Neuronal stem cell (in vitro differentiated cells): ENCODE data around the gene BICD1.
"Not testable (repeated sequence)": the region's sequence is repeated elsewhere in the genome, so short reads cannot be mapped to it uniquely, and the experiment has no call there.

ENCODE experiments used
- DNase-seq: peaks from one replicate; pipeline ENCODE4 v3.0.0-alpha.2; 2013; ENCODE audit warnings: low spot score
- H2AFZ ChIP-seq: one replicate; pipeline ENCODE4 v1.6.1; 2013; ENCODE audit warnings: mild to moderate bottlenecking, low read length, inconsistent platforms
- H2AK5ac ChIP-seq: 2 replicates; pipeline ENCODE4 v1.6.1; 2013; ENCODE audit warnings: low read depth, mild to moderate bottlenecking, inconsistent platforms, low read length, moderate library complexity, mixed read lengths
- H2BK120ac ChIP-seq: 2 replicates; pipeline ENCODE4 v1.6.1; 2013; ENCODE audit warnings: low read depth, mild to moderate bottlenecking, inconsistent platforms, low read length, moderate library complexity, mixed read lengths
- H2BK12ac ChIP-seq: one replicate; pipeline ENCODE4 v1.6.1; 2013; ENCODE audit warnings: low read length, inconsistent platforms
- H2BK15ac ChIP-seq: 2 replicates; pipeline ENCODE4 v1.6.1; 2013; ENCODE audit warnings: mild to moderate bottlenecking, low read length, inconsistent platforms, mixed read lengths
- H2BK5ac ChIP-seq: one replicate; pipeline ENCODE4 v1.6.1; 2013; ENCODE audit warnings: inconsistent platforms, mild to moderate bottlenecking, low read length, moderate library complexity
- H3K14ac ChIP-seq: one replicate; pipeline ENCODE4 v1.6.1; 2013; ENCODE audit warnings: low read length, inconsistent platforms
- H3K18ac ChIP-seq: 2 replicates; pipeline ENCODE4 v1.6.1; 2013; ENCODE audit warnings: low read length, inconsistent platforms
- H3K23ac ChIP-seq: 2 replicates; pipeline ENCODE4 v1.6.1; 2013; ENCODE audit warnings: low read depth, mild to moderate bottlenecking, mixed read lengths, low read length, inconsistent platforms; ENCODE audit not compliant: poor library complexity
- H3K27ac ChIP-seq: replicated peaks from 3 replicates; pipeline ENCODE4 v1.5.1; 2013; ENCODE audit warnings: low read length, inconsistent platforms
- H3K27me3 ChIP-seq, 3 experiments: 2 replicates each; pipeline ENCODE4 v1.6.1; 2013; ENCODE audit warnings: low read length in 3 of 3, mild to moderate bottlenecking in 2 of 3, inconsistent platforms in 1 of 3, low read depth in 1 of 3, mixed read lengths in 1 of 3, moderate library complexity in 1 of 3; ENCODE audit not compliant: control insufficient read depth in 3 of 3, insufficient read depth in 3 of 3
- H3K36me3 ChIP-seq, 2 donors: replicated peaks in 1 of 2; 2 replicates each; pipeline ENCODE4 v1.6.1; 2013; ENCODE audit warnings: low read length in 2 of 2; ENCODE audit not compliant: control insufficient read depth in 2 of 2, insufficient read depth in 2 of 2
- H3K4ac ChIP-seq: 2 replicates; pipeline ENCODE4 v1.6.1; 2013; ENCODE audit warnings: inconsistent platforms, mild to moderate bottlenecking, low read length, moderate library complexity
- H3K4me1 ChIP-seq, 2 donors: 1 replicate in 1 of 2; 2 replicates in 1 of 2; pipeline ENCODE4 v1.6.1; 2013; ENCODE audit warnings: low read length in 2 of 2, low read depth in 1 of 2; ENCODE audit not compliant: control insufficient read depth in 2 of 2, insufficient read depth in 1 of 2
- H3K4me2 ChIP-seq: one replicate; pipeline ENCODE4 v1.6.1; 2013; ENCODE audit warnings: mild to moderate bottlenecking, low read length, inconsistent platforms; ENCODE audit not compliant: insufficient read depth, poor library complexity, severe bottlenecking
- H3K4me3 ChIP-seq, 2 donors: 2 replicates each; pipeline ENCODE4 v1.5.1; 2013; ENCODE audit warnings: low read length in 2 of 2, mild to moderate bottlenecking in 2 of 2, inconsistent platforms in 1 of 2, moderate library complexity in 1 of 2
- H3K79me1 ChIP-seq: one replicate; pipeline ENCODE4 v1.6.1; 2013; ENCODE audit warnings: low read depth, mild to moderate bottlenecking, inconsistent platforms, low read length, moderate library complexity
- H3K9ac ChIP-seq: one replicate; pipeline ENCODE4 v1.6.1; 2013; ENCODE audit warnings: mild to moderate bottlenecking, low read depth, low read length, inconsistent platforms; ENCODE audit not compliant: poor library complexity
- H3K9me3 ChIP-seq, 2 donors: replicated peaks in 1 of 2; 2 replicates each; pipeline versions ENCODE3 to v1.6.1; 2013; ENCODE audit warnings: low read length in 2 of 2, mild to moderate bottlenecking in 2 of 2, inconsistent platforms in 1 of 2, low read depth in 1 of 2, mixed read lengths in 1 of 2, moderate library complexity in 1 of 2; ENCODE audit not compliant: control insufficient read depth in 2 of 2, insufficient read depth in 1 of 2
- H4K8ac ChIP-seq: one replicate; pipeline ENCODE4 v1.6.1; 2013; ENCODE audit warnings: low read depth, mild to moderate bottlenecking, inconsistent platforms, low read length, moderate library complexity
- H4K91ac ChIP-seq: one replicate; pipeline ENCODE4 v1.6.1; 2013; ENCODE audit warnings: low read length, low read depth, mild to moderate bottlenecking, inconsistent platforms; ENCODE audit not compliant: poor library complexity
- WGBS, 2 donors: extraction: QIAGEN DNeasy Blood & Tissue Kit; methylation state at CpG; one replicate each; pipeline ENCODE4 v1.1.7; 2013; ENCODE audit warnings: missing lambda C conversion rate in 2 of 2, mixed read lengths in 1 of 2; ENCODE audit not compliant: insufficient read length in 2 of 2, insufficient replicate concordance in 1 of 2; ENCODE audit errors: extremely low coverage in 2 of 2; 5-methylcytosine and 5-hydroxymethylcytosine counted together

Gene BICD1

DNA sequence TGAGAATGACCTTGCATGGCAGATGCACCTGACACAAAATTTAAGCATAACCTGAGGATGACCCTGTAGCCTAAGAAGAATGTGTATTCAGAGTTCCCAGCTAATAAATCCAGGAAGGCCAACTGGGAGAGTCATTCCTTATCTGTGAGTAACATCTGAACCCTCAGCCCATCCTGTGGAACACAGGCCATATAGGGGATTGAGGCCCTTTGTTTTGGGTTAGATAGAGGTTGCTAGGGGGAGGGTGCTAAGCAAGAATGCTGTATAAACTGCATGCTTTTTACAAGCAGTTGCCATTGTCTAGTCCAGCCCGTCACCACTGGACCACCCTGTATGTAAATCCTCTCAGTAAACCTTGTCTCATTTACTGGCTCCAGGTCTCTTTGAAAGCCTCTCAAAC lies 77.0 kb downstream of the BICD1 start:
- Histone ChIP-seq H3K23ac (no peak overlapping the region), H4K91ac (no peak overlapping the region), H3K18ac (no peak overlapping the region), H2BK12ac (no peak overlapping the region), H3K9me3 (no peaks in the 10 kb centered on the region), H3K27me3 (no peaks in the 10 kb centered on the region), H3K36me3 (peaks cover 0 to 2% of the 10 kb centered on the region in 2 donors), H2BK15ac (no peak overlapping the region), H3K4me3 (no peak overlapping the region), H3K27ac (no peak overlapping the region), H3K4ac (no peak overlapping the region), H2AK5ac (no peak overlapping the region), H2BK120ac (no peak overlapping the region), H3K4me2 (no peak overlapping the region), H2AFZ (no peak overlapping the region), H3K79me1 (peaks cover 2% of the 10 kb centered on the region), H3K4me1 (peaks cover 0 to 3% of the 10 kb centered on the region in 2 donors), H3K9ac (no peak overlapping the region), H3K14ac (no peak overlapping the region), H4K8ac (no peak overlapping the region), H2BK5ac (no peak overlapping the region)
- no CpG with 5 or more reads among the region's 1 CpG for WGBS, 2 donors
- DNase-seq = no peak

DNA sequence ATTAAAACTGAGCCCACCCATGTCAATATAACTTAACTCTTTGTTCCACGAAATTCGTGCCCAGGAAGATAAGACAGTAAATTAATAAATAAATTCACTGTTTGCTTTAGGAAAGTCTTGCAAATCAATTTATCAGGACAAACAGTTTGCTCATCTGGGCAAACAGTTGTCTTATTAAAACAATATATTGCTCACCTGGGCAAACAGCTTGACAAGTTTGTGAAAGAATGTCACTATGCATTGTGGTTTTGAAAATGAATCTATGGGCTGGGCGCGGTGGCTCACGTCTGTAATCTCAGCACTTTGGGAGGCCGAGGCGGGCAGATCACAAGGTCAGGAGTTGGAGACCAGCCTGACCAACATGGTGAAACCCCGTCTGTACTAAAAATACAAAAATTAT lies 80.5 kb downstream of the BICD1 start:
- DNase-seq, H4K91ac ChIP-seq, H3K4ac ChIP-seq, H2AFZ ChIP-seq, H3K4me2 ChIP-seq, H3K27ac ChIP-seq, H3K14ac ChIP-seq, H3K4me1 ChIP-seq, H3K9me3 ChIP-seq, H3K36me3 ChIP-seq, H3K4me3 ChIP-seq, H2BK120ac ChIP-seq, H2BK5ac ChIP-seq, H3K18ac ChIP-seq, H3K27me3 ChIP-seq, H2BK12ac ChIP-seq, H3K79me1 ChIP-seq, H4K8ac ChIP-seq, H2BK15ac ChIP-seq, H3K23ac ChIP-seq, H2AK5ac ChIP-seq, H3K9ac ChIP-seq: not testable (repeated sequence)
- WGBS, 2 donors = no CpG with 5 or more reads among the region's 8 CpGs

DNA sequence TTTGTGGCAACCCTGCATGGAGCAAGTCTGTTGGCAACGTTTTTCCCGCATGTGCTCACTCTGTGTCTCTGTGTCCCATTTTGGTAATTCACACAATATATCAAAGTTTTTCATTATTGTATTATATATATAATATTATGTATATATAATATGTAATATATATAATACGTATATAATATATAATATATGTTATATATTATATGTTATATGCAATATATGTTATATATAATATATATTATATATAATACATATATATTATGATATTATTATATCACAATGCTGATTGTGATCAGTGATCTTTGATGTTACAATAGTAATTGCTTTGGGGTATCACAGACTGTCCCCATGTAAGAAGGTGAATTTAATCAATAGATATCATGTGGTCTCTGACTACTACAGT lies 84.8 kb downstream of the BICD1 start:
- H2BK120ac ChIP-seq = no peak overlapping the region

DNA sequence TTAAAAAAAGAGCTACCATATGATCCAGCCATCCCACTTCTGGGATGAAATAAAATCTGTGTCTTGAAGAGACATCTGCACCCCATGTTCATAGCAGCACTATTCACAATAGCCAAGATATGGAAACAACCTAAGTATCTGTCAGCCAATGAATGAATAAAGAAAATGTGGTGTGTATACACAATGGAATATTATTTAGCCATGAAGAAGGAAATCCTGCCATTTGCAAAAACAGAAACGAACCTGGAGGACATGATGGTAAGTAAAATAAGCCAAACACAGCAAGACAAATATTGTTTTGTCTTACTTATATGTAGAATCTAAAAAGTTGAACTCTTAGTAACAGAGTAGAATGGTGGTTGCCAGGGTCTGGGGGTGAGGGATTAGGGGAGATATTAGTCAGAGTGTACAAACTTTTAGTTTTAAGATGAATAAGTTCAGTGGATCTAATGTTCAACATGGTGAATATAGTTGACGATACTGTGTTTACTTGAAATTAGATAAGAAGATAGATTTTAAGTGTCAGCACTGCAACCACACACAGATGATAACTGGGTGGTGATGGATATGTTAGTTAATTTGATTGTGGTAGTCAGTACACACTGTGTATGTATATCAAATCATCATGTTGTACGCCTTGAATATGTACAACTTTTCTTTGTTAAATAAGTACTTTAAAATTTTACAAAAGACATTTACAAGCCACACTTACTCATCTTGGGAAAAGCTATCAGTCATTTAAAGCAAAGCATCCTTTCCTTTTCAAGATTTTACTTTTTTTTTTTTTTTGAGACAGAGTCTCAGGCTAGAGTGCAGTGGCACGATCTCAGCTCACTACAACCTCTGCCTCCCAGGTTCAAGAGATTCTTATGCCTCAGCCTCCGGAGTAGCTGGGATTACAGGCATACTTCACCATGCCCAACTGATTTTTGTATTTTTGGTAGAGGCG lies 89.9 kb downstream of the BICD1 start:
- WGBS, 2 donors = no CpG with 5 or more reads among the region's 6 CpGs
- no peak overlapping the region for H3K23ac ChIP-seq
- DNase-seq = no peak
- no peak overlapping the region for H2BK120ac ChIP-seq
- H3K9me3 ChIP-seq = peaks cover 2 to 19% of the 10 kb centered on the region in 2 donors
- H2BK5ac ChIP-seq = no peak overlapping the region
- no peak overlapping the region for H3K27ac ChIP-seq
- H2BK15ac ChIP-seq = no peak overlapping the region
- no peaks in the 10 kb centered on the region for H3K79me1 ChIP-seq
- H2BK12ac ChIP-seq = no peak overlapping the region
- H4K91ac ChIP-seq = no peak overlapping the region
- H3K4me3 ChIP-seq = no peak overlapping the region
- H3K27me3 ChIP-seq = no peaks in the 10 kb centered on the region
- H2AK5ac ChIP-seq = no peak overlapping the region
- no peaks in the 10 kb centered on the region for H3K36me3 ChIP-seq
- H3K4me2 ChIP-seq = no peak overlapping the region
- H2AFZ ChIP-seq = no peak overlapping the region
- H3K14ac ChIP-seq = no peak overlapping the region
- H4K8ac ChIP-seq = no peak overlapping the region
- H3K4ac ChIP-seq = no peak overlapping the region
- H3K9ac ChIP-seq = no peak overlapping the region
- H3K4me1 ChIP-seq = no peaks in the 10 kb centered on the region
- H3K18ac ChIP-seq = no peak overlapping the region

More for the DNA sequence above, 84.8 kb downstream of the BICD1 start:
- H2BK5ac ChIP-seq = no peak overlapping the region
- DNase-seq = no peak
- no peak overlapping the region for H2BK12ac ChIP-seq
- no peak overlapping the region for H3K18ac ChIP-seq
- no peak overlapping the region for H3K27ac ChIP-seq
- H2BK15ac ChIP-seq = no peak overlapping the region
- H3K4me1 ChIP-seq = no peaks in the 10 kb centered on the region
- no peak overlapping the region for H3K4ac ChIP-seq
- no peaks in the 10 kb centered on the region for H3K36me3 ChIP-seq
- H3K79me1 ChIP-seq = no peaks in the 10 kb centered on the region
- H2AFZ ChIP-seq = no peak overlapping the region
- no CpG with 5 or more reads among the region's 3 CpGs for WGBS, 2 donors
- no peak overlapping the region for H3K4me3 ChIP-seq
- H4K8ac ChIP-seq = no peak overlapping the region
- no peak overlapping the region for H3K9ac ChIP-seq
- no peak overlapping the region for H3K4me2 ChIP-seq
- H3K9me3 ChIP-seq = peaks cover 0 to 13% of the 10 kb centered on the region in 2 donors
- no peak overlapping the region for H3K23ac ChIP-seq
- no peak overlapping the region for H3K14ac ChIP-seq
- H2AK5ac ChIP-seq = no peak overlapping the region
- no peaks in the 10 kb centered on the region for H3K27me3 ChIP-seq
- no peak overlapping the region for H4K91ac ChIP-seq
